GM12878 (cell line): Measurements from ENCODE around the gene TFB1M.

ENCODE experiments used
- GATAD2B ChIP-seq: fragments of 450-650 bp; conservative IDR thresholded peaks from 2 replicates; pipeline ENCODE4 v1.6.1; 2017; ENCODE audit warnings: low read depth, mild to moderate bottlenecking, moderate library complexity
- MYB ChIP-seq: fragments of 150-350 bp; IDR thresholded peaks from 2 replicates; pipeline ENCODE4 v1.6.1; 2014; ENCODE audit warnings: mild to moderate bottlenecking, low read depth, low read length, borderline replicate concordance
- NFIC ChIP-seq: IDR thresholded peaks from 2 replicates; pipeline ENCODE4 v1.6.1; 2012; ENCODE audit warnings: low read depth, mild to moderate bottlenecking, inconsistent platforms, low read length, moderate library complexity
- POLR2A ChIP-seq: IDR thresholded peaks from 2 replicates; pipeline ENCODE4 v1.6.1; 2011; ENCODE audit warnings: low read depth, mild to moderate bottlenecking, low read length
- TF ChIP-seq, protein P1 (sequence below): IDR thresholded peaks from 2 replicates; pipeline ENCODE4 v1.6.1; 2012; ENCODE audit warnings: mild to moderate bottlenecking, low read depth, low read length
- TF ChIP-seq, protein P2 (sequence below), 3 experiments: IDR thresholded peaks in 2 of 3; conservative IDR thresholded peaks in 1 of 3; 2 replicates each; pipeline ENCODE4 v1.5.1; 2011; ENCODE audit warnings: low read depth in 3 of 3, low read length in 3 of 3, mild to moderate bottlenecking in 3 of 3, control low read depth in 2 of 3, moderate library complexity in 2 of 3, inconsistent platforms in 1 of 3, mixed read lengths in 1 of 3; ENCODE audit not compliant: control insufficient read depth in 2 of 3, insufficient read depth in 1 of 3; ENCODE audit errors: extremely low read depth in 1 of 3

DNA sequence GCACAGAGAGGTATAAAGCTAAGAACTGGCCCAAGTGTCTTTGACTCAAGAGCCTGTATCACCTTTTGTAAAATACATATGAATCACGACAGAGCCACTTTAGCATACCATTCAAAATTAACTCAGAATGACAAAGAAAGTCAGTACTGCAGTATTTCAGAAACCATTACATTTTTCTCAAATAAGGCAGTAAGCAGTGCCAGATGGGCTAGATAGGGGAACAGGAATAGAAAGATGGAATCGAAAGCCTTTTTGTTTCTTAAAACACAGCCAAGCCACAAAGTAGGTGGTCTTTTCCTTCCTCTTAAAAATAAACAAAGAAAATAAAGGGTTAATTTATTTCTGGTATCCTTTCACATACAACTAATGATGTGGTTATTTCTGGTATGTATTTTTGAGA, 40.2 kb downstream of the TFB1M start:
- TF ChIP-seq MYB: no peak
- TF ChIP-seq NFIC: no peak
- no peak for TF ChIP-seq GATAD2B
- TF ChIP-seq, protein P1, sequence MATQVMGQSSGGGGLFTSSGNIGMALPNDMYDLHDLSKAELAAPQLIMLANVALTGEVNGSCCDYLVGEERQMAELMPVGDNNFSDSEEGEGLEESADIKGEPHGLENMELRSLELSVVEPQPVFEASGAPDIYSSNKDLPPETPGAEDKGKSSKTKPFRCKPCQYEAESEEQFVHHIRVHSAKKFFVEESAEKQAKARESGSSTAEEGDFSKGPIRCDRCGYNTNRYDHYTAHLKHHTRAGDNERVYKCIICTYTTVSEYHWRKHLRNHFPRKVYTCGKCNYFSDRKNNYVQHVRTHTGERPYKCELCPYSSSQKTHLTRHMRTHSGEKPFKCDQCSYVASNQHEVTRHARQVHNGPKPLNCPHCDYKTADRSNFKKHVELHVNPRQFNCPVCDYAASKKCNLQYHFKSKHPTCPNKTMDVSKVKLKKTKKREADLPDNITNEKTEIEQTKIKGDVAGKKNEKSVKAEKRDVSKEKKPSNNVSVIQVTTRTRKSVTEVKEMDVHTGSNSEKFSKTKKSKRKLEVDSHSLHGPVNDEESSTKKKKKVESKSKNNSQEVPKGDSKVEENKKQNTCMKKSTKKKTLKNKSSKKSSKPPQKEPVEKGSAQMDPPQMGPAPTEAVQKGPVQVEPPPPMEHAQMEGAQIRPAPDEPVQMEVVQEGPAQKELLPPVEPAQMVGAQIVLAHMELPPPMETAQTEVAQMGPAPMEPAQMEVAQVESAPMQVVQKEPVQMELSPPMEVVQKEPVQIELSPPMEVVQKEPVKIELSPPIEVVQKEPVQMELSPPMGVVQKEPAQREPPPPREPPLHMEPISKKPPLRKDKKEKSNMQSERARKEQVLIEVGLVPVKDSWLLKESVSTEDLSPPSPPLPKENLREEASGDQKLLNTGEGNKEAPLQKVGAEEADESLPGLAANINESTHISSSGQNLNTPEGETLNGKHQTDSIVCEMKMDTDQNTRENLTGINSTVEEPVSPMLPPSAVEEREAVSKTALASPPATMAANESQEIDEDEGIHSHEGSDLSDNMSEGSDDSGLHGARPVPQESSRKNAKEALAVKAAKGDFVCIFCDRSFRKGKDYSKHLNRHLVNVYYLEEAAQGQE: no peak
- TF ChIP-seq, protein P2, sequence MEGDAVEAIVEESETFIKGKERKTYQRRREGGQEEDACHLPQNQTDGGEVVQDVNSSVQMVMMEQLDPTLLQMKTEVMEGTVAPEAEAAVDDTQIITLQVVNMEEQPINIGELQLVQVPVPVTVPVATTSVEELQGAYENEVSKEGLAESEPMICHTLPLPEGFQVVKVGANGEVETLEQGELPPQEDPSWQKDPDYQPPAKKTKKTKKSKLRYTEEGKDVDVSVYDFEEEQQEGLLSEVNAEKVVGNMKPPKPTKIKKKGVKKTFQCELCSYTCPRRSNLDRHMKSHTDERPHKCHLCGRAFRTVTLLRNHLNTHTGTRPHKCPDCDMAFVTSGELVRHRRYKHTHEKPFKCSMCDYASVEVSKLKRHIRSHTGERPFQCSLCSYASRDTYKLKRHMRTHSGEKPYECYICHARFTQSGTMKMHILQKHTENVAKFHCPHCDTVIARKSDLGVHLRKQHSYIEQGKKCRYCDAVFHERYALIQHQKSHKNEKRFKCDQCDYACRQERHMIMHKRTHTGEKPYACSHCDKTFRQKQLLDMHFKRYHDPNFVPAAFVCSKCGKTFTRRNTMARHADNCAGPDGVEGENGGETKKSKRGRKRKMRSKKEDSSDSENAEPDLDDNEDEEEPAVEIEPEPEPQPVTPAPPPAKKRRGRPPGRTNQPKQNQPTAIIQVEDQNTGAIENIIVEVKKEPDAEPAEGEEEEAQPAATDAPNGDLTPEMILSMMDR (IDR thresholded peaks at IDR 0.05 in 2 of 3, conservative IDR thresholded peaks at IDR 0.05 in 1 of 3; ENCODE audit: control insufficient read depth in 2 of 3, extremely low read depth in 1 of 3, insufficient read depth in 1 of 3, low read depth in 3 of 3, low read length in 3 of 3): no peak
- TF ChIP-seq POLR2A: no peak
